ENCODE data around the gene SLC4A5.

DNA sequence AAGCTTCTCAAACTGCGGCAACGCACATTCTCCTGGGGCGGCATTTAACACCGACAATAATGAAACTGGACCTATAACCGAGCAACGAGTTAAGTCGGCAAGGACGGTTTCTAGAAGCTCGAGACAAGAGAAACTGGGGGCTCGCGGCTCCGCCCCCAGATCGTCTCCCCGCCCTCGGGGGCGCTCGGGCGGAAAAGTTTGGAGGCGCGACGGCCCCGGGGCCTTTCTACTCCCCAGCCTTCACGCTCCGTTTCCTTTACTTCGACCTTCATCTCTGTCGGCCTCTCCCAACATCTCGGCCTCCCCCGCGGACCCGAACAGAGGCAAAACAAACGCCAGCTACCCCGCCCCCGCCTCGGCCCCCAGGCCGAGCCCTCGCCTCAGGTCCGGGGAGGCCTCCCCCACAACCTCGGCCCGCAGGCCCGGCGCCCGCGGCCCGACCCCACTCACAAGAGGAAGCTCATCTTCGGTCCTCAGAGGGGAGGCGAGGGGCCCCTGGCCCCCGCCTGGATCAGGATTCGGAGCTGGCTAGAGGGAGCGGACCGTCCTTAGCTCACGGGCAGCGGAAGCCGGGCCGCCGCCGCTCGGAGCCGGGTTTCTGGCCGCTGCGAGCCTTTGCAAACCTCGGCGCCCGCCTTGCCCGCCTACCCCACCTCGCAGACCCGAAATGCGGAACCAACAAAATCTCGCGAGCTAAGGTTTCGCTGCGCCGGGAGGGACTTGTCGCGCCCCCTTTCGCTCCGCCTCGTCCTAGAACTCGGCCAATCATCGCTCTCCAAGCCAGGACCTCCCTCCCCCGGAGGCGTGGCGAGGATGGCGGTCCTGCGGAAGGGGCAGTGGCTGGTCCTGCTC, 164.8 kb downstream of the SLC4A5 start, which contains the start of gene MOB1A:
- TF ChIP-seq, protein P1, sequence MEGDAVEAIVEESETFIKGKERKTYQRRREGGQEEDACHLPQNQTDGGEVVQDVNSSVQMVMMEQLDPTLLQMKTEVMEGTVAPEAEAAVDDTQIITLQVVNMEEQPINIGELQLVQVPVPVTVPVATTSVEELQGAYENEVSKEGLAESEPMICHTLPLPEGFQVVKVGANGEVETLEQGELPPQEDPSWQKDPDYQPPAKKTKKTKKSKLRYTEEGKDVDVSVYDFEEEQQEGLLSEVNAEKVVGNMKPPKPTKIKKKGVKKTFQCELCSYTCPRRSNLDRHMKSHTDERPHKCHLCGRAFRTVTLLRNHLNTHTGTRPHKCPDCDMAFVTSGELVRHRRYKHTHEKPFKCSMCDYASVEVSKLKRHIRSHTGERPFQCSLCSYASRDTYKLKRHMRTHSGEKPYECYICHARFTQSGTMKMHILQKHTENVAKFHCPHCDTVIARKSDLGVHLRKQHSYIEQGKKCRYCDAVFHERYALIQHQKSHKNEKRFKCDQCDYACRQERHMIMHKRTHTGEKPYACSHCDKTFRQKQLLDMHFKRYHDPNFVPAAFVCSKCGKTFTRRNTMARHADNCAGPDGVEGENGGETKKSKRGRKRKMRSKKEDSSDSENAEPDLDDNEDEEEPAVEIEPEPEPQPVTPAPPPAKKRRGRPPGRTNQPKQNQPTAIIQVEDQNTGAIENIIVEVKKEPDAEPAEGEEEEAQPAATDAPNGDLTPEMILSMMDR (IDR thresholded peaks at IDR 0.05 in 4 of 5, conservative IDR thresholded peaks at IDR 0.05 in 1 of 5): no peak
- peak; percentile 89 to 94 for TF ChIP-seq POLR2A (IDR thresholded peaks at IDR 0.05)

All from gastrocnemius medialis (tissue), 4 donors.